Measurements from ENCODE around the gene RIN3. TPM values are rescaled to one million over a fixed set of nuclear protein-coding genes. Genes with fewer than 3 reads are reported as not detected.

The RIN3 gene
- total RNA-seq, 1 experiment from 2014 or later = not detected

GRCh38 chr14:92581966-92582566, 68.5 kb downstream of the RIN3 start:
- in situ Hi-C loops (cut with HindIII; ENCODE audit: low pct_unique_long_range_greater_than_20kb, low sequenced_read_pairs) = no loop called here
- no peak for DNase-seq (ENCODE audit: low read depth)

- in situ Hi-C loops (cut with HindIII; ENCODE audit: low pct_unique_long_range_greater_than_20kb, low sequenced_read_pairs) = no loop called here
- DNase-seq (ENCODE audit: low read depth) = no peak
Observed at GRCh38 chr14:92582706-92583452, 69.3 kb downstream of the RIN3 start.

- in situ Hi-C loops (cut with HindIII; ENCODE audit: low pct_unique_long_range_greater_than_20kb, low sequenced_read_pairs) = no loop called here
Observed at GRCh38 chr14:92584220-92584619, 70.6 kb downstream of the RIN3 start.

GRCh38 chr14:92584816-92585215, 71.2 kb downstream of the RIN3 start:
- no peak for DNase-seq (ENCODE audit: low read depth)
- in situ Hi-C loops (cut with HindIII; ENCODE audit: low pct_unique_long_range_greater_than_20kb, low sequenced_read_pairs) = no loop called here

More at GRCh38 chr14:92584220-92584619, 70.6 kb downstream of the RIN3 start:
- DNase-seq (ENCODE audit: low read depth) = no peak

- no peak for DNase-seq (ENCODE audit: low read depth)
- in situ Hi-C loops (cut with HindIII; ENCODE audit: low pct_unique_long_range_greater_than_20kb, low sequenced_read_pairs) = no loop called here
Observed at GRCh38 chr14:92585981-92586937, 72.7 kb downstream of the RIN3 start.

- no peak for DNase-seq (ENCODE audit: low read depth)
- in situ Hi-C loops (cut with HindIII; ENCODE audit: low pct_unique_long_range_greater_than_20kb, low sequenced_read_pairs) = no loop called here
Observed at GRCh38 chr14:92586963-92587699, 73.5 kb downstream of the RIN3 start.

GRCh38 chr14:92587700-92588085, 74.1 kb downstream of the RIN3 start:
- in situ Hi-C loops (cut with HindIII; ENCODE audit: low pct_unique_long_range_greater_than_20kb, low sequenced_read_pairs) = no loop called here
- no peak for DNase-seq (ENCODE audit: low read depth)

GRCh38 chr14:92589213-92589852, 75.8 kb downstream of the RIN3 start:
- in situ Hi-C loops (cut with HindIII; ENCODE audit: low pct_unique_long_range_greater_than_20kb, low sequenced_read_pairs) = no loop called here
- DNase-seq (ENCODE audit: low read depth) = no peak

GRCh38 chr14:92590176-92590575, 76.6 kb downstream of the RIN3 start:
- DNase-seq (ENCODE audit: low read depth) = no peak
- in situ Hi-C loops (cut with HindIII; ENCODE audit: low pct_unique_long_range_greater_than_20kb, low sequenced_read_pairs) = no loop called here

GRCh38 chr14:92590941-92591340, 77.4 kb downstream of the RIN3 start:
- in situ Hi-C loops (cut with HindIII; ENCODE audit: low pct_unique_long_range_greater_than_20kb, low sequenced_read_pairs) = no loop called here
- DNase-seq (ENCODE audit: low read depth) = no peak

GRCh38 chr14:92591346-92591745, 77.8 kb downstream of the RIN3 start:
- in situ Hi-C loops (cut with HindIII; ENCODE audit: low pct_unique_long_range_greater_than_20kb, low sequenced_read_pairs) = no loop called here
- DNase-seq (ENCODE audit: low read depth) = no peak

GRCh38 chr14:92595267-92595666, 81.7 kb downstream of the RIN3 start:
- no peak for DNase-seq (ENCODE audit: low read depth)
- in situ Hi-C loops (cut with HindIII; ENCODE audit: low pct_unique_long_range_greater_than_20kb, low sequenced_read_pairs) = no loop called here

GRCh38 chr14:92596331-92596907, 82.8 kb downstream of the RIN3 start:
- in situ Hi-C loops (cut with HindIII; ENCODE audit: low pct_unique_long_range_greater_than_20kb, low sequenced_read_pairs) = no loop called here

GRCh38 chr14:92597906-92598905, 84.6 kb downstream of the RIN3 start:
- in situ Hi-C loops (cut with HindIII; ENCODE audit: low pct_unique_long_range_greater_than_20kb, low sequenced_read_pairs) = no loop called here
- no peak for DNase-seq (ENCODE audit: low read depth)

More at GRCh38 chr14:92596331-92596907, 82.8 kb downstream of the RIN3 start:
- DNase-seq (ENCODE audit: low read depth) = no peak

GRCh38 chr14:92599811-92600210, 86.2 kb downstream of the RIN3 start:
- no peak for DNase-seq (ENCODE audit: low read depth)
- in situ Hi-C loops (cut with HindIII; ENCODE audit: low pct_unique_long_range_greater_than_20kb, low sequenced_read_pairs) = no loop called here

GRCh38 chr14:92600318-92601053, 86.9 kb downstream of the RIN3 start:
- in situ Hi-C loops (cut with HindIII; ENCODE audit: low pct_unique_long_range_greater_than_20kb, low sequenced_read_pairs) = no loop called here
- peak; percentile 37 for DNase-seq (ENCODE audit: low read depth)

Data from Caki2 (cell line).